Right cardiac atrium (tissue), 5 donors: ENCODE data around the gene PRELID1. TPM values are rescaled to one million over a fixed set of nuclear protein-coding genes. Genes with fewer than 3 reads are reported as not detected.
"Not testable (repeated sequence)": the region's sequence is repeated elsewhere in the genome, so short reads cannot be mapped to it uniquely, and the experiment has no call there.

Experiments
- ATAC-seq, 2 donors: fragments of 200-7000 bp; cut with Tn5 transposase; one replicate each; pipeline versions ENCODE4 v1.8.0 to v1.9.1; 2020; ENCODE audit warnings: moderate library complexity in 2 of 2, mild to moderate bottlenecking in 1 of 2
- DNase-seq, 3 donors: peaks; one replicate each; pipeline ENCODE4 v3.0.0-alpha.2; 2020
- H3K27ac ChIP-seq: one replicate; pipeline ENCODE4 v1.5.1; 2013; ENCODE audit warnings: mild to moderate bottlenecking, low read length, control low read depth, moderate library complexity
- H3K27me3 ChIP-seq: one replicate; pipeline ENCODE4 v1.6.1; 2013; ENCODE audit not compliant: control insufficient read depth, insufficient read depth
- H3K4me1 ChIP-seq: one replicate; pipeline ENCODE4 v1.6.1; 2013; ENCODE audit warnings: low read length; ENCODE audit not compliant: control insufficient read depth, insufficient read depth
- H3K4me3 ChIP-seq: one replicate; pipeline ENCODE4 v1.5.1; 2013; ENCODE audit warnings: low read length, control low read depth
- H3K9me3 ChIP-seq: one replicate; pipeline ENCODE4 v1.6.1; 2013; ENCODE audit warnings: low read length; ENCODE audit not compliant: control insufficient read depth
- WGBS: extraction: QIAGEN DNeasy Blood & Tissue Kit; methylation state at CpG from one replicate; pipeline ENCODE4 v1.1.7; 2013; 5-methylcytosine and 5-hydroxymethylcytosine counted together
- intact Hi-C, 4 donors: fragments of 100-400 bp; cut with DNase I; formaldehyde crosslinking; loops; one replicate each; pipeline versions ENCODE4 v1.11.0 to v1.14.0; 2022 to 2023
- polyA plus RNA-seq: library from polyadenylated mRNA; stranded (reverse); fragments of 200-250 nt; gene quantifications from one replicate; pipeline ENCODE4 v1.2.3, GENCODE V29; 2013
- total RNA-seq, 4 donors: library from RNA; stranded (reverse); fragmentation: NEBNext Ultra II Directional; extraction: Animal tissue kit (Norgen Biotek cat#: 25700); gene quantifications; one replicate each; pipeline ENCODE4 v1.2.1, GENCODE V29; 2021
- donor health status: healthy with polysubstance abuse.
- donor health status: DM: no; HTN: yes; CAD: no.
- donor health status: DM: no; HTN: no; CAD: no.
- donor health status: DM: no; HTN: yes; CAD: no; lungs with severe emphysema.
- donor health status: DM: yes; HTN: yes; CAD: no.

Gene PRELID1
- total and polyA plus RNA-seq, 5 donors, result 40.4 to 55.7 (median 44.1) TPM

DNA sequence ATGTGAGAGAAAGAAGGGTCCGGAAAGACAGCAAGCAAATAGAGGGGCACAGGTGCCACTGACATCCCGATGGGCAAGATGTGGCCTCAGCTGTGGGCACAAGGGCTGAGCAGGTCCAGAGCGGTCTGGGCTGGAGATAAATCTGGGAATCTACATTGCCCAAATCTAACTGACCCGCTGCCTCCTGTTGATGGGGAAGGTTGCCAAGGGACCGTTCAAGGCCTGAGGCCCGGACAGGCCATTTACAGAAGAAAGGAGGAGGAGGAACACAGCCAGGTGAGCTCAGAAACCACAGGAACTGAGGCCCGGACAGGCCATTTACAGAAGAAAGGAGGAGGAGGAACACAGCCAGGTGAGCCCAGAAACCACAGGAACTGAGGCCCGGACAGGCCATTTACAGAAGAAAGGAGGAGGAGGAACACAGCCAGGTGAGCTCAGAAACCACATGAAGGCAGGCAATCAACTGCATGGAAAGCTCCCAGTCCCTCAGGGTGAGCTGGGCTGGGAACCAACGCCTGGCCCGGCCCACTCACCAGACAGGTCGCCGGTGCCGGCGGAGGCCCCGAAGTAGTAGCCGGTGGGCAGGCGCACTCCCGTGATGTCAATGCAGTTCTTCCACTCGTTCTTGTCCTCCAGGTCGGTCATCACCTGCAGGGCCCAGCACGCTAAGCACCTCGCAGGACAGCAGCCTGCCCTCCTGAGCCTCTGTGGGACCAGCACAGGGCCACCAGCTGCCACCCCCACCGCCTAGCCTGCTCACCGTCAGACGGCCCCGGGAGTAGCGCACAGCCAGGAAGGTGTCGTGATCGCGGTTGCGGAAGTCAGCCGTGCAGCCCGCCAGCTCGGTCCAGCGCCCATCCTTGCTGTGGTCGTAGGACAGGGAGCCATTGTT lies 33.2 kb downstream of the PRELID1 start:
- DNase-seq (peak in 1 of 3 donors; percentile 37), ATAC-seq (no peak)
- 94% methylated on average over 36 of the region's 36 CpGs for WGBS
- H3K9me3 ChIP-seq, result no peaks in the 10 kb centered on the region
- no peaks in the 10 kb centered on the region for H3K27me3 ChIP-seq
- H3K4me3 ChIP-seq, result no peak overlapping the region
- H3K27ac ChIP-seq, result no peak overlapping the region
- intact Hi-C loops, result no loop called here
- H3K4me1 ChIP-seq, result no peaks in the 10 kb centered on the region

DNA sequence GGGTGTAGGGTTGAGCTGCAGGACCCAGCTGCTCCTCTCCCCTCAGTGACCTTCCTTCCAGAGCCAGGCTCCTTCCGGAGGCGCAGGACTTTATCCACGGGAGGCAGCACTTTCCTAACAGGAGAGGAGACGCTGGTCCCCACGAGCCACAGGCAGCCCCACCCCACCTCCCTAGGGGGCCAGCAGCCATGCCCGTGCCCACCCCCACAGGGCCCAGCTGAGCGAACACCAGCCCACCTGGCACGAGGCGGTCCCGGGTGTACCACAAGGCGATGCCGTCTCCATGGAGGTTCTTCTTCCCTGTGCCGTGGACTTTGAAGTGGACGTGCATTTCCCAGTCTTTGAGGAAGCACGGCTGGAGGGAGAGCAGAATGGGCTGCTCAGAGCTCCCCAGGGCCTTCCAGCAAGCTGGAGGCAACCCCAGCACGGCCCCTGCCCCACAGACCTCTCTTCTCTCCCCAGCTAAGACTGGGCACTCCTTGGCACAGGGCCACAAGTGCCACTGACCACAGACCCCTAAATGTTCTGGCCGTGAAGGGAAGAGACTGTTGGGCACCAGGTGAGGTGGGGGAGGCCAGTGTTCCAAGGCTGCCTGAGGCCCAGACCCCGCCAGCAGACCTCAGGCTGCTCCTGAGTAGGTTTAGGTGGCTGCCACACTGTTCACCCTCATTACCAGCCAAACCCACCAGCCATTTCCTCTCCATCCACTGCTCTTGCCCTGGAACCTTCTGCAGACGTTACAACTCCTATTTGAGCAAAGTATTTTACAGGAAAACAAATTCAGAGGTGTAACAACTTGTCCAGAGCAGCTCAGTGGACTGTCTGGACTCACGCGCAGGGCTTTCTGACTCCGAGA lies 34.9 kb downstream of the PRELID1 start:
- ATAC-seq (peak in 1 of 2 donors; percentile 19), DNase-seq (peak in 1 of 3 donors; percentile 48)
- H3K27me3 ChIP-seq, result no peaks in the 10 kb centered on the region
- intact Hi-C loops, result no loop called here
- no peaks in the 10 kb centered on the region for H3K9me3 ChIP-seq
- no peak overlapping the region for H3K4me3 ChIP-seq
- 85% methylated on average over 22 of the region's 22 CpGs for WGBS
- H3K27ac ChIP-seq, result no peak overlapping the region
- H3K4me1 ChIP-seq, result no peaks in the 10 kb centered on the region

DNA sequence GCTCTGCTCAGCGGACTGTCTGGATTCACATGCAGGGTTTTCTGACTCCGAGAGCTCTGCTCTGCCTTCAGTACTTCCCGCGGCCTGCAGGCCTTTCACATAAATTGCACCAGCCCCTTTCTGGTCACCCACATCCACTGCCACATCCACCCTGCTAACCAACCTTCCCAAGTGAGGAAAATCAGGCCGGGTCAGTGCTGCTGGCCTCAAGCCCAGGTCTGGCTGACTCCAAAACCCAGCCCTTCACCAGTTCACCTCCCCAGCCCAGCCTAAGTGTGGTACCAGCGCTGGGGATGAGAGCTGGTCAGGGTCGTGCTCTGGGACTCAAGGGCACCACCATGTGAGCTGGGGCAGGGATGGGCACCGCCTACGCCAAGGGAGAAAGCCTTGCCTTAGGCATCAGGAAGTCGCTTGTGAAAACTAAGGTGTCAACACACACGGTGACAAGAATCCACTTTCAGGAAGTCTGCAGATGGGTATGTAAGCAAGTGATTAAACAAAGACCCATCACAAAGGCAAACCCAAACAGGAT lies 35.6 kb downstream of the PRELID1 start:
- no peak for ATAC-seq
- no peaks in the 10 kb centered on the region for H3K27me3 ChIP-seq
- no peak overlapping the region for H3K4me3 ChIP-seq
- H3K27ac ChIP-seq, result no peak overlapping the region
- intact Hi-C loops, result no loop called here
- WGBS, result 74% methylated on average over 11 of the region's 11 CpGs
- H3K9me3 ChIP-seq, result no peaks in the 10 kb centered on the region
- peak in 1 of 3 donors; percentile 32 for DNase-seq
- H3K4me1 ChIP-seq, result no peaks in the 10 kb centered on the region

DNA sequence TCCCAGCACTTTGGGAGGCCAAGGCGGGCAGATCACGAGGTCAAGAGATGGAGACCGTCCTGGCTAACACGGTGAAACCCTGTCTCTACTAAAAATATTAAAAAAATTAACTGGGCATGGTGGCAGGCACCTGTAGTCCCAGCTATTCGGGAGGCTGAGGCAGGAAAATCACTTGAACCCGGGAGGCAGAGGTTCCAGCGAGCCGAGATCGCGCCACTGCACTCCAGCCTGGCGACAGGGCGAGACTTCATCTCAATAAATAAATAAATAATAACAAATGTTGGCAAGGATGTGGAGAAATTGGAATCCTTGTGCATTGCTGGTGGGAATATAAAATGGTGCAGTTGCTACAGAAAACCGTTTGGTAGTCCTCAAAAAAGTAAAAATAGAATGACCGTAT lies 39.4 kb downstream of the PRELID1 start:
- WGBS, result 92% methylated on average over 14 of the region's 14 CpGs

DNA sequence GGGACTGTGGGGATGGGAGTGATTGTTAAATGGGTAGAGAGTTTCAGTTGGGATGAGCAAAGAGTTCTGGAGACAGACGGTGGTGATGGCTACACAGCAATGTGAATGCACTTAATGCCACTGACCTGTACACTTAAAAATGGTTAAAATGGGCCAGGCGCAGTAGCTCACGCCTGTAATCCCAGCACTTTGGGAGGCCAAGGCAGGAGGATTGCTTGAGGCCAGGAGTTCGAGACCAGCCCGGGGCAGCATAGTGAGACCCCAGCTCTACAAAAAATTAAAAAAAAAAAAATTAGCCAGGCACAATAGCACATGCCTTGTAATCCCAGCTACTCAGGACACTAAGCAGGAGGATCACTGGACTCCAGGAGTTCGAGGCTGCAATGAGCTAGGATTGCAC lies 40.2 kb downstream of the PRELID1 start:
- no peaks in the 10 kb centered on the region for H3K4me1 ChIP-seq

More for the DNA sequence above, 39.4 kb downstream of the PRELID1 start:
- H3K27ac ChIP-seq, H3K27me3 ChIP-seq, intact Hi-C loops, H3K4me1 ChIP-seq, ATAC-seq, H3K4me3 ChIP-seq, H3K9me3 ChIP-seq: not testable (repeated sequence)
- peak in 1 of 3 donors; percentile 10 for DNase-seq

DNA sequence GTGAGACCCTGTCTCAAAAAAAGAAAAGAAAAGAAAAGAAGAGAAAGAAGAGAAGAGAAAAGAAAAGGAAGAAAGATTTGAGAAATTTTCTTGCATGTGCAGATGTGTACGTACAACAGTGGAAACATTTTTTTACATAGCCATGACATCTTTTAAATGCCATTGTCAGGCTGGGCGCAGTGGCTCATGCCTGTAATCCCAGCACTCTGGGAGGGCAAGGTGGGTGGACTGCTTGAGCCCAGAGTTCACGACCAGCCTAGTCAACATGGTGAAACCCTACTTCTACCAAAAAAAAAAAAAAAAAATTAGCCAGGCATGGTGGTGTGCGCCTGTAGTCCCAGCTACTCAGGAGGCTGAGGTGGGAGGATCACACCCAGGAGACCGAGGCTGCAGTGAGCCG lies 41.3 kb downstream of the PRELID1 start:
- ATAC-seq (no peak), DNase-seq (no peak)
- H3K4me1 ChIP-seq, result no peaks in the 10 kb centered on the region
- no peak overlapping the region for H3K27ac ChIP-seq
- intact Hi-C loops, result no loop called here
- H3K27me3 ChIP-seq, result no peaks in the 10 kb centered on the region
- 95% methylated on average over 6 of the region's 6 CpGs for WGBS
- H3K4me3 ChIP-seq, result no peak overlapping the region
- no peaks in the 10 kb centered on the region for H3K9me3 ChIP-seq

More for the DNA sequence above, 40.2 kb downstream of the PRELID1 start:
- ATAC-seq (no peak), DNase-seq (no peak)
- WGBS, result 98% methylated on average over 6 of the region's 6 CpGs
- Histone ChIP-seq H3K27ac (no peak overlapping the region), H3K4me3 (no peak overlapping the region), H3K27me3 (no peaks in the 10 kb centered on the region), H3K9me3 (no peaks in the 10 kb centered on the region)
- intact Hi-C loops, result no loop called here

DNA sequence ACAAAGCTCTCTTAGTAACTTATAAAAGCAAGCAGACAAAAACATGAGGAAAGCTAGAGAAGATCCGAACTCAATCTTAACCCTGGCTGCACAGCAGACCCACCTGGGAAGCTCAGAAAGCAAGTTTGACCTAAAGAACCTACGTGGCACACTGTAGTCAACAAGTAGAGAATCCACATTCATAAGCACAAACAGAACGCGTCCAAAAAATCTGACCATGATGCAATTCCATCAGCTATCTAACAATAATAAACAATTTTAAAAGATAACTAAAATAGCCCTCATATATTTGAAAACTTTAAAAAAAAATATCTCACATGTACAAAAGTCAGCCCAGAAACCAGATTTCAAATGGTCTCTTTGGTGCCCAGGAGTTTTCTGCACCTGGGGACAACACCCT lies 43.2 kb downstream of the PRELID1 start:
- Histone ChIP-seq H3K27me3 (no peaks in the 10 kb centered on the region), H3K27ac (no peak overlapping the region), H3K4me3 (no peak overlapping the region), H3K4me1 (no peaks in the 10 kb centered on the region), H3K9me3 (no peaks in the 10 kb centered on the region)
- no peak for DNase-seq
- 71% methylated on average over 4 of the region's 4 CpGs for WGBS
- intact Hi-C loops, result no loop called here
- ATAC-seq, result no peak

DNA sequence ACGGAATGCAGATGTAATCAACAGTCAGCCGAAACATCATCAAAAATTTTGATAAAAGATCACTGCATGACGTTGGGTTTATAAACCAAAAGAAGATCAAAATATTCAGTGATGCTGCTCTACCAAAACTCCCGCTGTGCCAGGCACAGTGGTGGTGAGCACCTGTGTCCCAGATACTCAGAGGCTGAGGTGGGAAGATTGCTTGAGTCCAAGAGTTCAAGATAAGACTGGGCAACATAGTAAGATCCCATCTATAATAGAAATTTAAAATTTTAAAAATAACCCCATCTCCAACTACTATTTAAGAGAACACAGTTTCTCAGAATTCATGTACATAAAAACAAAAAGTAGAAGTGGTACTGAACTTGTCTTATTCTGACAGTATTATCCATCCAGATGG lies 44.1 kb downstream of the PRELID1 start:
- no peaks in the 10 kb centered on the region for H3K27me3 ChIP-seq
- intact Hi-C loops, result no loop called here
- 87% methylated on average over 4 of the region's 4 CpGs for WGBS
- no peaks in the 10 kb centered on the region for H3K9me3 ChIP-seq
- H3K27ac ChIP-seq, result no peak overlapping the region
- ATAC-seq (no peak), DNase-seq (no peak)
- H3K4me1 ChIP-seq, result no peaks in the 10 kb centered on the region
- no peak overlapping the region for H3K4me3 ChIP-seq

DNA sequence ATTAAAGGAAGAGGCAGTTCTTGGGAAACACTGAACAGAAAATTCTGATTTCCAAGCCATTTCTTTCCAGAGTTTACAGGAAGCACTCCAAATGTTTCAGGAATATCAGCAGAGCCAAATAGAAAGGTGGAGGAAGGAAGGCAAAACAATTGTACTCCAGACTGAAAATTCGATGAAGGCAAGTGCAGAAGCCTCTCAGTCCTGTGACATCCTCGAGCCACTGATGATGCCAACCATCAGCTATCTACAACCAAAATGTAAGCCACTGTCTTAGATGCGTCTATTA lies 45.7 kb downstream of the PRELID1 start:
- no peak overlapping the region for H3K27ac ChIP-seq
- no peaks in the 10 kb centered on the region for H3K27me3 ChIP-seq
- WGBS, result 59% methylated on average over 3 of the region's 3 CpGs
- H3K9me3 ChIP-seq, result no peaks in the 10 kb centered on the region
- no peak for ATAC-seq
- no peak overlapping the region for H3K4me3 ChIP-seq
- no peaks in the 10 kb centered on the region for H3K4me1 ChIP-seq
- intact Hi-C loops, result no loop called here
- DNase-seq, result no peak

DNA sequence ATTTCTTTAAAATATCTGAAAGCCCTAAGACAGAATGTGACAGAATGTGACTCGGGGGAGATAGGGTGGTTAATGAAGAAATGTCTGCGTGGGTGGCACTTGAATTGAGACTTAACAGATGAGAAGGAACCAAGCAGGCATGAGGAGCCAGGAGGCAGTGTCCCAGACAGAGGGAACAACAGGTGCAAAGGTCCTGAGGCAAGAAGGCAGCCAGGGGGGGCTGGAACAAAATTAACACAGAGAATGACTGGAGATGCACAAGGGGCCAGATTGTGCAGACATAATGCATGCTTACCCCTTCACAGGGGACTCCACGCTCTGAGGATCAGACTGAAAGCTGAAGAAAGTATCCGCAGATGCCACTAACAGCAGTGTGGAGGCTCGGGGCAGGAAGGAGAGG lies 46.2 kb downstream of the PRELID1 start:
- ATAC-seq (no peak), DNase-seq (peak in 1 of 3 donors; percentile 31)
- no peaks in the 10 kb centered on the region for H3K27me3 ChIP-seq
- H3K4me1 ChIP-seq, result no peaks in the 10 kb centered on the region
- intact Hi-C loops, result no loop called here
- no peak overlapping the region for H3K27ac ChIP-seq
- WGBS, result 83% methylated on average over 5 of the region's 5 CpGs
- no peak overlapping the region for H3K4me3 ChIP-seq
- no peaks in the 10 kb centered on the region for H3K9me3 ChIP-seq

DNA sequence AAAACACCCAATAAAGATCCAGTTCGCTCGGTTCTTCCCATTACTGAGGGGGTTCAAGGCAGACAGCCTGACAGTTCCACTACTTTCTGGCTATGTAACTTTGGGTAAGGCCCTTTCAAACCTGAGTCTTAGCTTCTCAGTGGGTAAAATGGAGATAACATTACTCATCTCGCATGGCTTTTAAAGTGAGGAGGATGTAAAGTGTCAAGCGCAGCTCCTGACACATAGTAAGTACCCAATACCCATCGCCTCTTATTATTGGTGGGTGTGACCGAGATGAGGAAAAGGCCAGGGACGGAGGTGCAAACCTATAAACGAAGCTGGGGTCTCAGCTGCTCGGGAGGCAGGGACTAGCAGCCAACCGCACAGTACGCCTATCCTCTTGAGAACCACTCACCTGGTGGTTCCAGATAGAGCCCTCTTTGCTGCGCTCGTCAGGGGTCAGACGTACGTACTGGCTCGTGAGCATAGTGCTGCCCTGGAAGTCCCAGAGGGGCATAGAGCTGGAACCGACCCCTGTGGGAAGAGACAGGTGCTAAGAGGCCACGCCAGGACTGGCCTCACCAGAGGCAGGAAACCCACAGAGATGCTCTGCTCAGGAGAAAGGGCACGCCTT lies 47.3 kb downstream of the PRELID1 start:
- peak overlapping the region; percentile 92 for H3K4me3 ChIP-seq
- H3K4me1 ChIP-seq, result no peaks in the 10 kb centered on the region
- no peaks in the 10 kb centered on the region for H3K9me3 ChIP-seq
- intact Hi-C loops, result no loop called here
- 13% methylated on average over 19 of the region's 19 CpGs for WGBS
- peak in 1 of 3 donors; percentile 61 for DNase-seq
- H3K27ac ChIP-seq, result peak overlapping the region; percentile 99
- no peak for ATAC-seq
- no peaks in the 10 kb centered on the region for H3K27me3 ChIP-seq
